ENCODE results near the gene SLC19A2.
"Not testable (repeated sequence)": the region's sequence is repeated elsewhere in the genome, so short reads cannot be mapped to it uniquely, and the experiment has no call there.

The SLC19A2 gene, protein sequence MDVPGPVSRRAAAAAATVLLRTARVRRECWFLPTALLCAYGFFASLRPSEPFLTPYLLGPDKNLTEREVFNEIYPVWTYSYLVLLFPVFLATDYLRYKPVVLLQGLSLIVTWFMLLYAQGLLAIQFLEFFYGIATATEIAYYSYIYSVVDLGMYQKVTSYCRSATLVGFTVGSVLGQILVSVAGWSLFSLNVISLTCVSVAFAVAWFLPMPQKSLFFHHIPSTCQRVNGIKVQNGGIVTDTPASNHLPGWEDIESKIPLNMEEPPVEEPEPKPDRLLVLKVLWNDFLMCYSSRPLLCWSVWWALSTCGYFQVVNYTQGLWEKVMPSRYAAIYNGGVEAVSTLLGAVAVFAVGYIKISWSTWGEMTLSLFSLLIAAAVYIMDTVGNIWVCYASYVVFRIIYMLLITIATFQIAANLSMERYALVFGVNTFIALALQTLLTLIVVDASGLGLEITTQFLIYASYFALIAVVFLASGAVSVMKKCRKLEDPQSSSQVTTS

DNA sequence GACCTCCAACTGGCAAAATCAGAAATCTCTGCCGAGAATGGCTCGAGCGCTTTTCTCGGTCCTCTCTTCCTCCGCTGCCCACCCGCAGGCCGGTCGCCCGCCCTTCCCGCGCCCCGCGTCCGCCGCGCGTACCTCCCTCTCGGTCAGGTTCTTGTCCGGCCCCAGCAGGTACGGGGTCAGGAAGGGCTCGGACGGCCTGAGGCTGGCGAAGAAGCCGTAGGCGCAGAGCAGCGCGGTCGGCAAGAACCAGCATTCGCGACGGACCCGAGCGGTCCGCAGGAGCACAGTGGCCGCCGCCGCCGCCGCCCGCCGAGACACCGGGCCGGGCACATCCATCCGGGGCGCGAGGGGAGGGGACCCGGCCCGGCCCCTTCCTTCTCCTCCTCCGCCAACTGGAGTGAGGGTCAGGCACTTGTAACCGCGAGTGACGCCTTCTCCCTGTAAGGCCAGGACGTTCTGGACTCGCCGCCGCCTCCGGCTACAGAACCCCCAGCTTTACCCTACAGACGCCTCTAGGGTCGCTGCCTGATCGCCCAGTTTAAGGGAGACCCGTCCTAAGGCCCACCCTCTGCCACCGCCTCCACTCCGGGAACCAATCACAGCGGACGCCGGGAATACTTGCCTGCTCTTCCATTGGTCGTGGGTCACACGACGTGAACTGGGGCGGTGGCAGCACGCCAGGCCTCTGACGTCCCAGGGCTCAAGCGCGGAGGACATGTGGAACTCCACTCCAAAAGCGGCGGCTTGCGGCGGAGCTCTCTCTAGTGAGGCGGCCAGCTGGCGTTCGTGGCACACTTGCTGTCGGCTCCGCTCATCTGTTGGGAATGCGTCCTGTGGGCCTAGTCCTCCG lies at the start of gene SLC19A2:
Gene SLC19A2, minus strand, starts transcription at position 514 of the 850 bp plus-strand sequence. Its CDS starts 178 bp downstream, at position 336.
- peak; percentile 99 for DNase-seq

DNA sequence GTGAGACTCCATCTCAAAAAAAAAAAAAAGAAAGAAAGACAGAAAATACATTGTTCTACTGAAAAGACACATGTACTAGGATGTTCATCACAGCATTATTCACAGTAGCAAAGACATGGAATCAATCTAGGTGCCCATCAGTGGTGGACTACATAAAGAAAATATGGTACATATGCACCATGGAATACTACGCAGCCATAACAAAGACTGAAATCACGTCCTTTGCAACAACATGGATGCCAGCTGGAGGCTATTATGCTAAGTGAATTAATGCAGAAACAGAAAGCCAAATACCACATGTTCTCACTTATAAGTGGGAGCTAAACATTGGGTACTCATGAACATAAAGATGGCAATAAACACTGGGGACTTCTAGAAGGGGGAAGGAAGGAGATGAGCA lies 48.9 kb upstream of the SLC19A2 start:
- no peak for DNase-seq

DNA sequence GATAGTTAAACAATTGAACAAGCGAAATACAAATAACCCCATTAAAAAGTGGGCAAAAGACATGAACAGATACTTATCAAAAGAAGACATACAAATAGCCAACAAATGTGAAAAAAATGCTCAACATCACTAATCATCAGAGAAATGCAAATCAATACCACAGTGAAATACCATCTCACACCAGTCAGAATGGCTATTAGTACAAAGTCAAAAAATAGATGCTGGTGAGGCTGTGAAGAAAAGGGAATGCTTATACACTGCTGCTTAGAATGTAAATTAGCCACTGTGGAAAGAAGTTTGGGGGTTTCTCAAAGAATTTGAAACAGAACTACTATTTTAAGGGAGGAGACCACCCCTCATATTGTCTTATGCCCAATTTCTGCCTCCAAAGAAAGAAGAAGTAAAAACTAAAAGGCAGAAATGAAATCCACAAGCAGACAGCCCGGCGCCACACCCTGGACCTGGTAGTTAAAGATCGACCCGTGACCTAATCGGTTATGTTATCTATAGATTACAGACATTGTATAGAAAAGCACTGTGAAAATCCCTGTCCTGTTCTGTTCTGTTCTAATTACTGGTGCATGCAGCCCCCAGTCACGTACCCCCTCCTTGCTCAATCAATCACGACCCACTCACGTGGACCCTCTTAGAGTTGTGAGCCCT lies 47.9 kb upstream of the SLC19A2 start:
- not testable (repeated sequence) for DNase-seq

DNA sequence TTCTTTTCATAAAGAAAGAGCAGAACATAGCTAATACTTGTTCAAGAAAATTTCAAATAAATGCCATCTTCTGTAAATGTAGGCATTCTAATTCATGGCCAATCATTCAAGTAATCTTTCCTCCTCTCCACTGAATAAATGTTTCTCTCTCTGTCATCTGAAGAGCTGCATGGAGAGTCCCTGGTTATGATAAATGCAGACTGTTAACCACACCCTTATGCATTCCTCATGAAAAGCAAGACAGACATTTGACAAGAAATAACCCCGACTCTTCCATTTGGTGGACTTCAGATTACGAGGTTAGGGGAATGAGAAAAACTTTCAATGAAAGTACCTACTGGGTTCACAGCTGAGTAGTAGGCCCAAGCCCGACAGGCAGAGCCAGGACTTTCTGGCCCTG lies 44.7 kb upstream of the SLC19A2 start:
- no peak for DNase-seq

DNA sequence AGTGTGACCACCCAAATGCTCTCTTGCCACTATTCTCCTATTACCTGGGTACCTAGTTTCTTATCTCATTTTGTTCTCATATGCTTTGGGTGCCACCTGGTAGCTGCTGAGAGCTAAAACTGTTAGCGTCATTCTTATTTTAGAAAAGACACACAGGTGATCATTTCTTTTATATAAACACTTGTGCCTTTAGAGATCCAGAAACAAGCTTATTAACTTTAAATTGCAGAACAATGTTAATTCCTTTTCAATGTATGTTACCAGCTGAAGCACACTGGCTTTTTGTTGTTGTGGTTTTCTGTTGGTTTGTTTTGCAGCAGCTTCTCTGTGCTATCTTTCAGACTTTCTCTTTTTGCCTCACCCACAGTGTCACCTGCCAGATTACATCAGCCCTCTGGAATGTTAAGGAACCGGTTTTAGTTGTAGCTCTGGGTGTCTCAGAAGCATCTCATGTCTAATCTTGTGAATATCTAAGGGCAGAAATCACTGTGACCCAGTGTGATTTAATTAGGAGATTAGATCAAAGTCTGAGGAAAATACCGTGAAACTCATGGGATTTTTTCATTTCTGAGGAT lies 43.4 kb upstream of the SLC19A2 start:
- no peak for DNase-seq

DNA sequence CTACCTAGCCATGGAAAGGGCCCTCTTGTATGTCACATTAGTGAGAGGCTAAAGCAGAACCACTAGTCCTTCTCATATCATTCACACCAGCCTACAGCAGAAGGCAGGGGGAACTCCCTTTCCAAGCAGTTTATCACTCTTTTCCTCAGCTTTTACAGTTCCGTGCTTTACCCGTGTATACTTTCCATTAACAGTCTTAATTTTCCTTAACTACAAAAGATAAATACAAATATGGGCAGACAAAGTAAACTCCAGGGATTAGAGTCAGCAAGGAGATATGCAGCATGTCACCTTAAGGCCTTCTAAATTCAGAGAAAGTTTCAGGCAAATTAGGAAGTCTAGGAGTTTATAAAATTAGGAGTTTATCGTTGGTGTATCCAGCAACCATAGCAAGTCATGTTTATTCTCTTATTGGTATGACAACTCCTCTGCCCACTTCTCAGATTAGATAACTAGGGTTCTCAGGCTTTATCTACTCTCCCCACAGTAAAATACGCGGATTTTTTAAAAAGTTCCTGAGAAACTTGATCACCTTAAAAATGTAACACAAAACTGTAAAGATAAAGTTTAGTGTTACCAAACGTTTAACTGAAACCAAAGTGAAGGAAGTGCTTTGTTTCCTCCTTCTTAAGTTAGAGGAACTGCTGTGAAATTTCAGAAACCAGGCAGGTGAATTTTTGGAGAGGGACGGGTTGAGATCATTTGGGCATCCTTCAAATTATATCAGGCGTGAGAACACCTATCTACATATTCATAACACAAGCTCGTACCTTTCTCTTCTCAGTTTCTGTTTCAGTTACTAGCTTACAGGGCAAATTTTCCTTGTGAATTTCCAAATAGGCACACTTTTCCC lies 42.7 kb upstream of the SLC19A2 start:
- DNase-seq = no peak

DNA sequence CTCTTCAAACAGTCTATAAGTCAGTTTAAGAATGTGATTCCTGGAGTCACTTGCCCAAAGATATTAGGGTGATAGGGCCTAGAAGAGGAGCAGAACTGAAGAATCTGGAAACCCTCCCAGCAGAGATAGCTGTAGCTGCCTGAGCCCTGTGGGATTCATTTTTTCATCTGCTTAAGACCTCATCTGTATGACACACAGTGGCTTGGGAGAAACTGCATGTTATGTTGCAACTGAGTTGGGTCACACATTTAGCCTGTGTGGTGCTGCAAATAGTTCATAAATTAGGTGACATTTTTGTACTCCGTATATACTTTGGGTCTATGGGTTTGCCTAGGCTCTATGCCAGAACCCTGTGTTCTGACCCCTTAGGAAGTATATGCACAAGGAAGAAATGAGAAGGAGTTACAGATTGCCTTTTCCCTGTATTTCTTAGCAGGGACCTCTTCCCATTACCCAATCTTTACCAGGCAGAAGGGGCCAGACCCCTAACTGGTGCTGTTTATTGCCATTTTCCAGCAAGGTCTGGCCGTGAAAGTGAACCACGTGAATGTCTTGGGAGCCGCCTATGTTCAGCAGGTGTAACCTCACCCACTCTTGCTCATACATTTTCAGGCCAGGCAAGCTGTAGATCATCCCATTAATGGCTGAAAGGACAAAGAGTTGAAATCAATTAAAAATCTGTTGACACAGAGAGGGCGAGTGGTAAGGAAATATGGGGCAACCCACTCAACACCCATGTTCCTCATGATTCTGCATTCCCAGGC lies 41.9 kb upstream of the SLC19A2 start:
- DNase-seq = no peak

DNA sequence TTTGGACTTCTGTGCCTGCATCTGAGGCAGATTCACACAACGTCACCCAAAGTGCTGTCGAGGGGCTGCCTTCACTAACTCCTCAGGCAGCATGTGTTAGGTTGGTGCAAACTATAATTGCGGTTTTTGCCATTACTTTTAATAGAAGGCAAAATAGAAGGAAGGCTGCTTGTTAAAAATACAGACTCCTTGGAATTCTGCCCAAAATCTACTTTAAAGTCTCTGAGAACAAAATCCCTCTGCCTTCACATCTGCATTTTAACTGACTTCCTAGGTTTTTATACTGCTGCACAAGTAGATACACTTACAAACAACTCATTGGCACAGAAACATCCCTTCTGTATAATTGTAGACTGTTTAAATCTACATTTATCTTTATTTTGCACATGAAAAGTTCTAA lies 41.3 kb upstream of the SLC19A2 start:
- DNase-seq = no peak

DNA sequence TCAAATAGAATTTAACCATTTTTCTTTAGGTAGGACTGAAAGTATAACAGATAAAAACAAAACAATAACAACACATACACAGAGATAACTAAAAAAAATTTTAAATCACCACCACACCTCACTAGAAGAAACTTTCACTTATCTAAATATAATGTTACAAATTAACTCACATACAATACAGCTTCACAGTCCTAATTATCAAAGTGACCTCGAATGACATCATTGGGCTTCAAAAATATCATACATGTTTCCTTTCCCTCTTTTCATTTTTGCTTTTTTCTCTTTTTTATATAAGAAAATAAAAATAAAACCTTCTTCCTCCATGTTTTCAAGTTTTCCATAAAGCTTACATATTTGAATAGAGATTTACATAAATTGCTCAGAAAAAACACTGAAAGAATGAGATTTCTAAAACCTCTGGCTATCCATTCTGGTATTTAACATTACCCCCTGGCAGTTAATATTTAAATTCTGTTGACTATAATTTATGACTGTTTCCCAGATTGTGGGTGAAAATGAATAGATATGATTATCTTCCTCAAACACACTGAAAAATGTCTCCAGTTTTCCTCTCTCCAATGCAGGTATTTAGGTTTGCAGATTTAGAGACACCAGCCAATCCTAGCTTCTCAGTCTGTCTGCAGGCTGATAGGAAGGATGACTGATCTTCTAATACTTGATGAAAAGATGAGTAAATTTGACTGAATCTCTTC lies 40.5 kb upstream of the SLC19A2 start:
- DNase-seq = no peak

DNA sequence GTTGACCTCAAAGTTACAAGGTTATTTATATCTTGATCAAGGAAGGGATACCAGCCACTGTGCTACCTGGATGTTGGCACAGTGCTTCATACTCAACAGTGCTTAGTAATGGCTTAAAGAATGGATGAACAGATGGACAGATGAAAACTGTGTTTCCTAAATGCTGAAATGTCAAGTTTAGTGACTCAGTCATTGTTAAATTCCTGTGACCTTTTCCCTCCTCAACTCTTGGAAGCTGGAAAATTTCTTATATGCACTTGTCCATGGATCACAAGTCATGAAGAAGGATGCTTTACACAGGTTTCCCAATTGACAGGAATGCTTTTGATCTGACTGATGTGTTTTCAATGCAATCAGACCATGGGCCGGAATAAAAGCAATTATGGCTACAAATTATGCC lies 39.6 kb upstream of the SLC19A2 start:
- no peak for DNase-seq

DNA sequence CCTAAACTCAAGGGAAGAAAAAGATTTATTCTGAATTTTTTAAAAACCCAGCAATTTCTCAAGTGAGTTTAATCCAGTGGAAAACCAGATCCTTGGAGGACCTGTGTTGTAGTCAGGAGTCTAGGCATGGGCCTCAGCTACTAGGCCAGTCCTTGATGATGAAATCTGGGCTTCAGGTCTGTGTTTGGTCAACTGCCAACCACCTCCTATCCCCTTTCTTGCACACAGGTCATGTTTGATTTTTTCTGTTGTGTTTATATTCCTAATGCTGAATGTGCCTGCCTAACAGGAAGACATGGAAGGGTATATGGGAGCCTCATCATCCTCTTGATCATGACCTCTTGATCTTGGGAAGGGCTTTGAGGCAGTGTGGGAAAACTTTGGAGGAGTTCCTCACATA lies 38.2 kb upstream of the SLC19A2 start:
- DNase-seq = no peak

DNA sequence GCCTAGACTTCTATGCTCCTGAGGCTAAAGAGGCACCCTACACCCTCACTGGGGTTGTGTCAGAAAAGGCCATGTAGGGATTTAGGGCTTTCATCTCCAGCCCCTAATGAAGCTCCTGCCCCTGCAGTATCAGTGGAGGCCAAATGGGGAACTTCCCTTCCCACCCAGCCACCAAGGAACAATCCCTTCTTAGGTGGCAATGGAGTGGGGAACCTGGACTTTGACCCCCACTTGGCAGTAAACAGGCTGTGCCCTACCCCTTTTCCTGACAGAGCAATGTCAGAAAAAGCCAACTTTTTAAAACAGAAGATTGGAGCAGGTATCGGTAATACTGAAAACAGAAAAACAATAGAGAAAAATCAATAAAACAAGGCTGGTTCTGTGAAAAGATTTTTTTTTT lies 35.5 kb upstream of the SLC19A2 start:
- no peak for DNase-seq

DNA sequence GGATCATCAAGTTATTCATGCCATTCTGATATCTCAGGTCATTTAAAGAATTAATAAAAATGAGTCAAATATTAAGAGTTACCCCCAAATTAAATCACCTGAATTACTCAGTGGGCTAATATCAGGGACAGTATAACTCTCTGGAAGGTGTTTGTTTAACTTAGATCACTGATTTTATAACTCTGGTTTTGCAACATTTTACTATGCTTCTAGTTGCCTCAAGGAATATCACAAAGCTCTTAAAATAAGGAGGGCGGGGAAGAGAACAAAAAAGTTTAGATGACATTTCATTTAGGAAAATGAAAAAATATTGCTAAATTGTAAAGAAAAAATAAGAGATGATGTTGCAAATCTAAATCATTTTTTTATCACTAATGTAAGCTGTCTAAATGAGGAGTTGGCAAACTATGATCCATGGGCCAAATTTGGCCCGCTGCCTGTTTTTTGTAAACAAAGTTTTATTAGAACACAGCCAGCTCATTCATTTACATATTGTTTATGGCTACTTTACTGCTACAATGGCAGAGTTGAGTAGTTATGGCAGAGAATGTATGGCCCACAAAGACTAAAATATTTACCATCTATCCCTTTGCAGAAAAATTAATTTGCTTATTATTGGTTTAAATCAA lies 31.9 kb upstream of the SLC19A2 start:
- DNase-seq = no peak

DNA sequence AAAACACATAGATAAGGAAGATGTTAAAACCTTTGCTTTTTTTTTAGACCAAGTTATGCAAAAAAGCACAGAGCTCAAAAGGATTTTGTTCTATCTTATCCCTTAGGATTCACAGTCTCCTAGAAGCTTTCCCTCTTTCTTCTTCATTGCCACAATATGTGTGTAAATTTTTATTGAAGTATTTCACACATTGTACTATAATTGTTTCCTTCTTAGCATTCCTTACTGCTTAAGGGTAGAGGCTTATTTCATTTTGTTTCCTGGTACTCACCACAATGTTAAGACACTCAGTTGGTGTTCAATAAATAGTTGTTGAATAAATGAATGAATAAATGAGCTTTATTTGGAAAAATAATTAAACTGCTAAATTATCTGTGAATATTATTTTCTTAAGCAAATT lies 29.9 kb upstream of the SLC19A2 start:
- no peak for DNase-seq

DNA sequence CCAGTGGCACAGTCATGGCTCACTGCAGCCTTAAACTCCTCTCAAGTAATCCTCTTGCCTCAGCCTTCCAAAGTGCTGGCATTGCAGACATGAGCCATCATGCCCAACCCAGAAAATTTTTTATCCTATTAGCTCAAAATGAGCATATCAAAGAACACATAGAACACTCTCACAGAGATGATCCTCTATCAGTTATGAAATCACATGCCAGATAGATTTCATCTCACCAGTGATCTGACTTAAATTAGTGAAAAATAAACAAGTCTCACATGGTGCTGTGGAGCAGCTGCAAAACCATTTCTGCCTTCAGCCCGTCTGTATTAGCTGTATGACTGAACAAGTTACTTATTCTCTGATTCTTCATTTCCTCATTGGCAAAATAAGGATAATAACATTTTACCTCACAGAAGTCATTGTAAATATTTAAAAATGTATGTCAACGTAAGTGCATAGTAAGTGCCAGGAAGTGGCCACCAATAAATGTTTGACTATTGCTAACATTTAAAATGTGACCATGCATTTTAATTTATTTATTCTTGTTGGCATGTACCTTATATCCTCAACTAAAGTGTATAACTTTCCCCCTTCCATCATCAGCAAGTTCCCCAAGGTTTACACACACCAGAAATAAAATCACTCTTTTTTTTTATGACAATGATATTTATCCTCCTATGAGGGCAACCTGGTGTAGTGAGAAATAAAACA lies 29.0 kb upstream of the SLC19A2 start:
- DNase-seq = no peak

DNA sequence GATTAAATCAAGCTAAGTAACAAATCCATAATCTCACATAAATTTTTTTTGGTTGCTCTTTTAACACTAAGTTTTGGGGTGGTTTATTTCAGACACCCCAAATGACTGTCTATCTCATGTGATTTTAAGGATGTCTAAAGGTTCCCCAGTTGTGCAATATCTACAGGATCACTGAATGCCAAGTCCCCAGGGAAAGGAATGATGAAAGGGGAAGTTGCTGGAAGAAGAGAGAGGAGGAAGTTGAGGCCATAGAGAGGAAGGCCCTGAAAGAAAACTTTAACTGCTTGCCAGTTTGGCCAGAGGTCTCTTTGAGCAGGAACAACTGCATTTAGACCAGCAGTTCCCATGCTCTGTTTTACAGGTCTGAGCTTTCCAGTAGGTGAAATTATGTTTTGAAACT lies 27.5 kb upstream of the SLC19A2 start:
- DNase-seq = no peak

DNA sequence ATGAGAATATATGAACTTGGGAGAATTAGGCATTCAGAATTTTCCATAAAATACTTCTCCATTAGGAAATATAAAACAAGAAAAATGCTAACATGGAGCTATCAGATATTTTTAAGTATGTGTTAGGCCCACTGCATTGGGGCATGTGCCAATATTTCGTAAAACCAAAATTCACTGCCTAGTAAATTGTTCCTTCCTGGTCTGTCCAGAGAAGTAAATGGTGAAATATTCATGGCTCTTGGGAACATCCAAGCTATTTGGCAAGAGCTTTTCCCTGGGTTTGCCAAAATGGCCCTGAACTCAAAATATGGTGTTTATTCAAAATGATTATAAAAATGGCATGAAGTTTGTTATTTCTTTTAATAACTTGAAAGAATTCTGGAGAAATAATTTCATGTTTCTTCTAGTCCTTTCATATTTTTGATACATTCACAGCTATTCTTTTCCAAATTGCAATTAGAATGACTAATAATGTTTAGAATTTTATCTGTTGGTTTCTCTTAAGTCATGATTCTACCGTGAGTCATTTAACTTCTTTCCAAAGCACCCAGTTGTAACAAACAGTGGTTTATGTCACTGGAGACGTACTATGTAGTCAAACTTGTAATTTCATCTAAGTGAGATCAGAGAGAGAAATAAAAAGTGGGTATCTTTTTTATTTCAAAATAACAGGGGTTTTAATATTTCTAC lies 25.7 kb upstream of the SLC19A2 start:
- no peak for DNase-seq

DNA sequence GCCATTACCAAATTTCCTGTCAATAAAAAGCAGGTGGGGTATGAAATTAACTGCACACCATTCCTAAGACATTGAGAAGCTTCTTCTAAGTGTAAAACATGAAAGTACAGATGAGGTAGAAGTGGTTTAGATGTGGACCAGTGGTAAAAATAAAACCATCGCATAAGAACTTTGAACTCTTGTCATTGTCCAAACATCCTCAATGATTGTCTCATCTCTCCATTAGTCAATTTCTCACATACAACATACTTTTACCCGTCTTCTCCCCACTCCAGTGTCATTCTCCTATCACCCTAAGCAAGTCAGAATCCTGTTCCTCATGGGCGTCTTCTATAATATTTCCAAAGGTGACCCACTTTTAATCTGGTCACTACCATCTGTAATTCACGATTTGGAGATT lies 24.3 kb upstream of the SLC19A2 start:
- DNase-seq = no peak

DNA sequence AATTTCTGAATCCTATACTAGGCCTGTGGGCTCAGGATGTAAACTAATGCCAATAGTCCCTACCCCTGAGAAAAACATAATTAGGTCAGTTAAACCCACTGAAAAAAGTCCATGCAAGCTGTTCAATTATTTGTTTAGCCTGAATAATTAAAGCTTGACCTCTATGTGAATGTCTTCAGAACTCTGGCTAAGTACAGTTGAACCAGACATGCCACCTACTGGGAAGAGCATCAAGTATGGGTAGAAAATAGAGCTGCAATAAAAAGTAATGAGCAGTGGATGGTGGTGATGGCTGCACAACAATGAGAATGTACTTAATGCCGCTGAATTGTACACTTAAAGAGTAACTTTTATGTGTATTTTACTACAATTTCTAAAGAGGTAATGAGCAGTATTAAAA lies 23.6 kb upstream of the SLC19A2 start:
- peak; percentile 82 for DNase-seq

All from COR-L47 (cell line).